H1 (cell line): ENCODE results near the gene LBHD1. TPM values are rescaled to one million over a fixed set of nuclear protein-coding genes. Genes with fewer than 3 reads are reported as not detected.

Experiments used
- CTCF ChIA-PET: fragments of 300-600 bp; sonication (Branson Sonifier 250); formaldehyde crosslinking; loops from one replicate; lab custom pipeline; 2021; ENCODE audit not compliant: partially characterized antibody; lab: Charles Lee
- POLR2A ChIA-PET: fragments of 300-600 bp; sonication (Branson Sonifier 250); formaldehyde crosslinking; loops from one replicate; lab custom pipeline; 2021; ENCODE audit warnings: inconsistent platforms; ENCODE audit not compliant: partially characterized antibody; lab: Charles Lee
- DNase-seq, 2 experiments: peaks; one replicate each; pipeline versions ENCODE4 v3.0.0 to v3.0.0-alpha.2; 2010 to 2022; ENCODE audit warnings: low spot score in 2 of 2, low read depth in 1 of 2, mixed read lengths in 1 of 2
- FAIRE-seq: peaks from 2 replicates; lab custom pipeline; 2011; peaks lifted over from hg19 to GRCh38; lab: Jason Lieb, UNC
- H2AFZ ChIP-seq: 2 replicates; pipeline ENCODE4 v1.8.1; 2012; ENCODE audit warnings: low read length, inconsistent platforms
- H2AK5ac ChIP-seq: 2 replicates; pipeline ENCODE4 v1.6.1; 2013; ENCODE audit warnings: low read depth, low read length
- H2BK120ac ChIP-seq: replicated peaks from 2 replicates; pipeline ENCODE3; 2013; ENCODE audit warnings: low read depth, low read length, inconsistent platforms
- H2BK12ac ChIP-seq: 2 replicates; pipeline ENCODE4 v1.6.1; 2013; ENCODE audit warnings: low read depth, low read length
- H2BK15ac ChIP-seq: 2 replicates; pipeline ENCODE4 v1.6.1; 2013; ENCODE audit warnings: low read length
- H2BK20ac ChIP-seq: 2 replicates; pipeline ENCODE4 v1.6.1; 2013; ENCODE audit warnings: low read length
- H2BK5ac ChIP-seq: 2 replicates; pipeline ENCODE4 v1.6.1; 2013; ENCODE audit warnings: low read depth, low read length
- H3K14ac ChIP-seq: 2 replicates; pipeline ENCODE4 v1.6.1; 2013; ENCODE audit warnings: inconsistent platforms; ENCODE audit not compliant: insufficient read length
- H3K18ac ChIP-seq: 2 replicates; pipeline ENCODE4 v1.6.1; 2013; ENCODE audit warnings: low read length; ENCODE audit errors: extremely low read depth
- H3K23ac ChIP-seq: 2 replicates; pipeline ENCODE4 v1.6.1; 2013; ENCODE audit warnings: inconsistent platforms; ENCODE audit not compliant: insufficient read length
- H3K23me2 ChIP-seq: 2 replicates; pipeline ENCODE4 v1.6.1; 2013; ENCODE audit warnings: low read depth, low read length
- H3K27ac ChIP-seq: 2 replicates; pipeline ENCODE4 v1.6.1; 2011; ENCODE audit warnings: low read depth, low read length, inconsistent platforms
- H3K27me3 ChIP-seq, 4 experiments: replicated peaks in 1 of 4; 1 replicate in 1 of 4; 2 replicates in 3 of 4; pipeline versions ENCODE4 v1.6.1 to v1.8.1; 2011 to 2013; ENCODE audit warnings: low read length in 3 of 4, mild to moderate bottlenecking in 3 of 4, inconsistent platforms in 2 of 4, mixed read lengths in 2 of 4, moderate library complexity in 1 of 4; ENCODE audit not compliant: control insufficient read depth in 3 of 4, insufficient read depth in 3 of 4; ENCODE audit errors: extremely low read depth in 1 of 4
- H3K36me3 ChIP-seq, 4 experiments: 2 replicates each; pipeline versions ENCODE4 v1.6.1 to v1.8.1; 2011 to 2013; ENCODE audit warnings: mild to moderate bottlenecking in 4 of 4, low read length in 3 of 4, moderate library complexity in 2 of 4, control low read depth in 1 of 4, inconsistent platforms in 1 of 4; ENCODE audit not compliant: insufficient read depth in 4 of 4, control insufficient read depth in 2 of 4
- H3K4ac ChIP-seq: replicated peaks from 2 replicates; pipeline ENCODE3; 2013; ENCODE audit warnings: low read length, low read depth, mixed read lengths, inconsistent platforms; ENCODE audit not compliant: insufficient read length
- H3K4me1 ChIP-seq, 4 experiments: replicated peaks in 1 of 4; 1 replicate in 1 of 4; 2 replicates in 3 of 4; pipeline versions ENCODE4 v1.6.1 to v1.8.1; 2011 to 2013; ENCODE audit warnings: low read length in 3 of 4, inconsistent platforms in 2 of 4, mixed read lengths in 1 of 4; ENCODE audit not compliant: insufficient read depth in 4 of 4, control insufficient read depth in 3 of 4
- H3K4me2 ChIP-seq, 2 experiments: 2 replicates each; pipeline versions ENCODE4 v1.6.1 to v1.8.1; 2011 to 2013; ENCODE audit warnings: low read depth in 2 of 2, low read length in 2 of 2, control low read depth in 1 of 2, inconsistent platforms in 1 of 2, mild to moderate bottlenecking in 1 of 2; ENCODE audit not compliant: insufficient read depth in 1 of 2
- H3K4me3 ChIP-seq, 4 experiments: fragments of 200-600, 300-600 bp in 1 of 4; sonication (generic), shearing (Covaris generic), sonication (Bioruptor Twin) in 1 of 4; 2 replicates each; pipeline versions ENCODE4 v1.5.1 to v1.8.1; 2011 to 2016; ENCODE audit warnings: low read length in 4 of 4, low read depth in 3 of 4, control low read depth in 2 of 4, inconsistent platforms in 2 of 4, mild to moderate bottlenecking in 2 of 4, mixed read lengths in 1 of 4, moderate library complexity in 1 of 4; ENCODE audit not compliant: insufficient read depth in 2 of 4; ENCODE audit errors: extremely low read depth in 1 of 4
- H3K56ac ChIP-seq: replicated peaks from 2 replicates; pipeline ENCODE3; 2013; ENCODE audit warnings: low read depth, mild to moderate bottlenecking, mixed read lengths, low read length, inconsistent platforms; ENCODE audit not compliant: insufficient read length
- H3K79me1 ChIP-seq: 2 replicates; pipeline ENCODE4 v1.6.1; 2013; ENCODE audit warnings: low read depth, low read length, control low read depth
- H3K79me2 ChIP-seq, 2 experiments: 2 replicates each; pipeline versions ENCODE4 v1.6.1 to v1.8.1; 2012 to 2013; ENCODE audit warnings: low read length in 2 of 2, mild to moderate bottlenecking in 2 of 2, inconsistent platforms in 1 of 2; ENCODE audit not compliant: insufficient read depth in 2 of 2, control insufficient read depth in 1 of 2
- H3K9ac ChIP-seq, 4 experiments: replicated peaks in 1 of 4; 1 replicate in 1 of 4; 2 replicates in 3 of 4; pipeline versions ENCODE4 v1.6.1 to v1.8.1; 2011 to 2013; ENCODE audit warnings: low read depth in 3 of 4, low read length in 3 of 4, control low read depth in 2 of 4, mild to moderate bottlenecking in 2 of 4, moderate library complexity in 2 of 4, inconsistent platforms in 1 of 4; ENCODE audit errors: extremely low read depth in 1 of 4
- H3K9me3 ChIP-seq, 2 experiments: 2 replicates each; pipeline versions ENCODE4 v1.6.1 to v1.8.1; 2012 to 2013; ENCODE audit warnings: mild to moderate bottlenecking in 2 of 2, moderate library complexity in 2 of 2, control low read depth in 1 of 2, inconsistent platforms in 1 of 2, low read depth in 1 of 2, low read length in 1 of 2, mixed read lengths in 1 of 2; ENCODE audit not compliant: insufficient read depth in 2 of 2
- H4K20me1 ChIP-seq, 2 experiments: replicated peaks in 1 of 2; 2 replicates each; pipeline versions ENCODE3 to v1.8.1; 2011 to 2013; ENCODE audit warnings: inconsistent platforms in 2 of 2, low read length in 2 of 2, mild to moderate bottlenecking in 1 of 2; ENCODE audit not compliant: insufficient read depth in 2 of 2, control insufficient read depth in 1 of 2
- H4K5ac ChIP-seq: 2 replicates; pipeline ENCODE4 v1.6.1; 2013; ENCODE audit warnings: low read length, low read depth, mixed read lengths, inconsistent platforms; ENCODE audit not compliant: insufficient read length
- H4K8ac ChIP-seq: 2 replicates; pipeline ENCODE4 v1.8.0; 2013; ENCODE audit warnings: mild to moderate bottlenecking, moderate library complexity, low read length, inconsistent platforms; ENCODE audit not compliant: insufficient read depth; ENCODE audit errors: extremely low read depth
- H4K91ac ChIP-seq: replicated peaks from 2 replicates; pipeline ENCODE3; 2013; ENCODE audit warnings: low read length, mixed read lengths, inconsistent platforms; ENCODE audit not compliant: insufficient read length
- CBX5 ChIP-seq: fragments of 300-800, 300-1000 bp; sonication (generic); IDR thresholded peaks from 2 replicates; pipeline ENCODE4 v1.7.1; 2016; ENCODE audit warnings: antibody characterized with exemption, low read length, low read depth
- CHD2 ChIP-seq: IDR thresholded peaks from 2 replicates; pipeline ENCODE4 v1.6.1; 2012; ENCODE audit warnings: low read length, improper control_type of control experiment
- CREB1 ChIP-seq: IDR thresholded peaks from 2 replicates; pipeline ENCODE4 v1.6.1; 2012; ENCODE audit warnings: inconsistent platforms
- JUND ChIP-seq: IDR thresholded peaks from 2 replicates; pipeline ENCODE4 v1.6.1; 2011; ENCODE audit warnings: mild to moderate bottlenecking, improper control_type of control experiment, low read length
- KDM4A ChIP-seq: IDR thresholded peaks from one replicate; pipeline ENCODE4 v1.7.1; 2012; ENCODE audit warnings: low read depth, mild to moderate bottlenecking, moderate library complexity, low read length, inconsistent platforms; ENCODE audit not compliant: severe bottlenecking
- SIRT6 ChIP-seq: IDR thresholded peaks from one replicate; pipeline ENCODE4 v1.7.1; 2012; ENCODE audit warnings: low read length, inconsistent platforms
- TAF7 ChIP-seq: optimal IDR thresholded peaks from 2 replicates; pipeline ENCODE3; 2011; ENCODE audit warnings: low read depth, mild to moderate bottlenecking, inconsistent platforms, low read length, moderate library complexity, borderline replicate concordance
- WGBS, 2 experiments: shearing (Covaris generic) in 1 of 2; methylation state at CpG; one replicate each; pipeline versions ENCODE4 v1.1.6 to v1.1.7; 2013 to 2015; ENCODE audit warnings: low lambda C conversion rate in 2 of 2, mixed read lengths in 2 of 2, inconsistent platforms in 1 of 2, low coverage in 1 of 2, missing lambda C conversion rate in 1 of 2; ENCODE audit not compliant: insufficient replicate concordance in 2 of 2, insufficient coverage in 1 of 2, insufficient read length in 1 of 2; ENCODE audit errors: extremely low coverage in 1 of 2, missing lambda C conversion rate in 1 of 2; 5-methylcytosine and 5-hydroxymethylcytosine counted together
- polyA plus RNA-seq, 7 experiments: library from polyadenylated mRNA; depleted of rRNA in 3 of 7; stranded (reverse) in 5 of 7; unstranded in 2 of 7; fragments of >200 nt in 5 of 7; fragments of 200-250 nt in 2 of 7; gene quantifications; 1 replicate in 5 of 7; 2 replicates in 1 of 7; 4 replicates in 1 of 7; pipeline versions ENCODE4 v1.2.1 to v1.2.3, GENCODE V29; 2011 to 2013; ENCODE audit warnings: missing spikeins in 2 of 7, mixed read lengths in 2 of 7
- total RNA-seq: library from RNA; stranded (reverse); fragmentation: NEBNext Ultra II Directional; extraction: Animal tissue kit (Norgen Biotek cat#: 25700); gene quantifications from 2 replicates; pipeline ENCODE4 v1.2.1, GENCODE V29; 2021

The LBHD1 gene
- total and polyA plus RNA-seq, 2 of the 8 experiments (the other 6 are each of a cell fraction or from before 2014, with no cell fraction given): 2.3 to 5.2 TPM

- Histone ChIP-seq H3K79me1 (no peaks in the 10 kb centered on the region), H3K4me3 (no peak overlapping the region), H2BK15ac (no peak overlapping the region), H3K23ac (no peak overlapping the region), H3K79me2 (no peaks in the 10 kb centered on the region), H3K18ac (no peak overlapping the region), H4K20me1 (no peaks in the 10 kb centered on the region), H2BK12ac (no peak overlapping the region), H2AFZ (no peak overlapping the region), H2BK5ac (no peak overlapping the region), H3K56ac (no peak overlapping the region), H3K27ac (no peak overlapping the region), H3K23me2 (peaks cover 9% of the 10 kb centered on the region; the same call in 1 of the 2 replicates), H2BK120ac (no peak overlapping the region), H3K4ac (no peak overlapping the region), H3K27me3 (peaks cover 0 to 3% (median 2%) of the 10 kb centered on the region in 4 experiments; a peak in 1 of 7 replicates), H3K9ac (no peak overlapping the region), H3K9me3 (no peaks in the 10 kb centered on the region), H4K8ac (peak overlapping the region; percentile 71), H3K4me2 (no peak overlapping the region), H3K4me1 (peaks cover 0 to 19% (median 12%) of the 10 kb centered on the region in 4 experiments; a peak in 6 of 7 replicates), H4K91ac (no peak overlapping the region), H3K36me3 (no peaks in the 10 kb centered on the region; a peak in 1 of 8 replicates), H2AK5ac (no peak overlapping the region), H3K14ac (no peak overlapping the region), H4K5ac (no peak overlapping the region), H2BK20ac (no peak overlapping the region)
- ChIA-PET POLR2A (interaction anchor here (1.4 to 15.8 kb wide), 3 partner anchors 12 to 51 kb away, joined by 3 to 235 read pairs (median 36); partner anchors contain the start of genes C11orf98, CSKMT, MTA2 and TUT1), CTCF (interaction anchor here (1.8 kb wide), 1 partner anchor 21 kb away, joined by 10 read pairs; no protein-coding TSS in a partner anchor)
- DNase-seq (no peak), FAIRE-seq (no peak)
- WGBS, 2 experiments: 78% methylated on average over 8 of the region's 8 CpGs; no CpG with 5 or more reads in 1 of the 2 experiments
- TF ChIP-seq CHD2 (no peak), JUND (no peak), CBX5 (no peak), CREB1 (no peak), KDM4A (no peak), SIRT6 (no peak), TAF7 (no peak)
Measured at GRCh38 chr11:62614275-62614674, 57.8 kb downstream of the LBHD1 start.
